Neural cell (in vitro differentiated cells): ENCODE data around the gene HDAC9. TPM values are rescaled to one million over a fixed set of nuclear protein-coding genes. Genes with fewer than 3 reads are reported as not detected.

ENCODE experiments used
- H2AFZ ChIP-seq: fragments of 200-600, 300-800 bp; sonication (generic), shearing (Covaris generic); 2 replicates; pipeline ENCODE4 v1.6.0; 2014; ENCODE audit warnings: low read depth, mild to moderate bottlenecking, antibody characterized with exemption, low read length, moderate library complexity
- H3F3A ChIP-seq: fragments of 200-600 bp; shearing (Covaris generic); 2 replicates; pipeline ENCODE4 v1.6.1; 2016; ENCODE audit warnings: mild to moderate bottlenecking, moderate library complexity, mixed read lengths, antibody characterized with exemption, low read length; ENCODE audit not compliant: insufficient read depth, poor library complexity, severe bottlenecking
- H3K27ac ChIP-seq: fragments of 200-600, 300-800 bp; sonication (generic), shearing (Covaris generic); 2 replicates; pipeline ENCODE4 v1.5.1; 2014; ENCODE audit warnings: mild to moderate bottlenecking, low read length, moderate library complexity
- H3K27me3 ChIP-seq: fragments of 300-800, 200-600 bp; sonication (generic), shearing (Covaris generic); 2 replicates; pipeline ENCODE4 v1.6.0; 2014; ENCODE audit warnings: mild to moderate bottlenecking, low read depth, low read length, moderate library complexity; ENCODE audit not compliant: insufficient read depth
- H3K36me3 ChIP-seq: fragments of 300-800, 200-600 bp; sonication (generic), shearing (Covaris generic); 2 replicates; pipeline ENCODE4 v1.5.1; 2014; ENCODE audit warnings: mild to moderate bottlenecking, antibody characterized with exemption, low read length, moderate library complexity; ENCODE audit not compliant: insufficient read depth
- H3K4me2 ChIP-seq: fragments of 300-800, 200-600 bp; sonication (generic), shearing (Covaris generic); 2 replicates; pipeline ENCODE4 v1.6.0; 2014; ENCODE audit warnings: mild to moderate bottlenecking, low read length
- H3K4me3 ChIP-seq: fragments of 300-800, 200-600 bp; sonication (generic), shearing (Covaris generic); 2 replicates; pipeline ENCODE4 v1.5.1; 2014; ENCODE audit warnings: mild to moderate bottlenecking, low read length, moderate library complexity
- H3K79me2 ChIP-seq: fragments of 200-600 bp; shearing (Covaris generic); replicated peaks from 2 replicates; pipeline ENCODE4 v1.6.0; 2014; ENCODE audit warnings: mild to moderate bottlenecking, low read length, moderate library complexity; ENCODE audit not compliant: insufficient read depth
- H3K9ac ChIP-seq: fragments of 300-800, 200-600 bp; sonication (generic), shearing (Covaris generic); 2 replicates; pipeline ENCODE4 v1.6.1; 2016; ENCODE audit warnings: mild to moderate bottlenecking, low read length, mixed read lengths
- H3K9me2 ChIP-seq: fragments of 200-600 bp; shearing (Covaris generic); 2 replicates; pipeline ENCODE4 v1.6.1; 2016; ENCODE audit warnings: mild to moderate bottlenecking, low read length, mixed read lengths; ENCODE audit not compliant: insufficient read depth
- H3K9me3 ChIP-seq: fragments of 200-600, 300-800 bp; sonication (generic), shearing (Covaris generic); 2 replicates; pipeline ENCODE4 v1.6.1; 2016; ENCODE audit warnings: mild to moderate bottlenecking, mixed run types, low read length, moderate library complexity, mixed read lengths
- H4K20me1 ChIP-seq: fragments of 200-600 bp; shearing (Covaris generic); 2 replicates; pipeline ENCODE4 v1.6.1; 2016; ENCODE audit warnings: mild to moderate bottlenecking, mixed run types; ENCODE audit not compliant: insufficient read depth
- EP300 ChIP-seq: fragments of 450-650 bp; conservative IDR thresholded peaks from 2 replicates; pipeline ENCODE4 v1.6.1; 2014; ENCODE audit warnings: antibody characterized with exemption, mild to moderate bottlenecking, moderate library complexity; ENCODE audit not compliant: poor library complexity, severe bottlenecking
- EZH2 ChIP-seq: fragments of 200-600, 300-800 bp; shearing (Covaris generic), sonication (generic); IDR thresholded peaks from 2 replicates; pipeline ENCODE4 v1.6.1; 2014; ENCODE audit warnings: antibody characterized with exemption, low read length, borderline replicate concordance, mild to moderate bottlenecking; ENCODE audit not compliant: insufficient read depth, poor library complexity, severe bottlenecking
- MXI1 ChIP-seq: fragments of 450-650 bp; conservative IDR thresholded peaks from 2 replicates; pipeline ENCODE4 v1.6.1; 2014; ENCODE audit warnings: antibody characterized with exemption, mild to moderate bottlenecking; ENCODE audit not compliant: poor library complexity, severe bottlenecking
- POLR2AphosphoS5 ChIP-seq: IDR thresholded peaks from 2 replicates; pipeline ENCODE4 v1.6.1; 2012
- RAD21 ChIP-seq: fragments of 450-650 bp; conservative IDR thresholded peaks from 2 replicates; pipeline ENCODE4 v1.6.1; 2014; ENCODE audit warnings: antibody characterized with exemption, mild to moderate bottlenecking, moderate library complexity
- SMC3 ChIP-seq: fragments of 450-650 bp; conservative IDR thresholded peaks from 2 replicates; pipeline ENCODE4 v1.6.1; 2014; ENCODE audit warnings: antibody characterized with exemption, mild to moderate bottlenecking, moderate library complexity; ENCODE audit not compliant: poor library complexity
- TAF1 ChIP-seq: IDR thresholded peaks from 2 replicates; pipeline ENCODE4 v1.6.1; 2012; ENCODE audit warnings: low read depth
- polyA plus RNA-seq: library from polyadenylated mRNA; depleted of rRNA; stranded (reverse); fragments of >200 nt; gene quantifications from 2 replicates; pipeline ENCODE4 v1.2.3, GENCODE V29; 2014
- TF ChIP-seq, protein P1 (sequence below): IDR thresholded peaks from 2 replicates; pipeline ENCODE4 v1.6.1; 2012; ENCODE audit warnings: borderline replicate concordance
- TF ChIP-seq, protein P2 (sequence below): fragments of 450-650 bp; IDR thresholded peaks from 2 replicates; pipeline ENCODE4 v1.5.1; 2014; ENCODE audit warnings: antibody characterized with exemption, mild to moderate bottlenecking, moderate library complexity; ENCODE audit not compliant: poor library complexity, severe bottlenecking

HDAC9 gene
- polyA plus RNA-seq, 1 donor from 2014 or later = 15.9 TPM

DNA sequence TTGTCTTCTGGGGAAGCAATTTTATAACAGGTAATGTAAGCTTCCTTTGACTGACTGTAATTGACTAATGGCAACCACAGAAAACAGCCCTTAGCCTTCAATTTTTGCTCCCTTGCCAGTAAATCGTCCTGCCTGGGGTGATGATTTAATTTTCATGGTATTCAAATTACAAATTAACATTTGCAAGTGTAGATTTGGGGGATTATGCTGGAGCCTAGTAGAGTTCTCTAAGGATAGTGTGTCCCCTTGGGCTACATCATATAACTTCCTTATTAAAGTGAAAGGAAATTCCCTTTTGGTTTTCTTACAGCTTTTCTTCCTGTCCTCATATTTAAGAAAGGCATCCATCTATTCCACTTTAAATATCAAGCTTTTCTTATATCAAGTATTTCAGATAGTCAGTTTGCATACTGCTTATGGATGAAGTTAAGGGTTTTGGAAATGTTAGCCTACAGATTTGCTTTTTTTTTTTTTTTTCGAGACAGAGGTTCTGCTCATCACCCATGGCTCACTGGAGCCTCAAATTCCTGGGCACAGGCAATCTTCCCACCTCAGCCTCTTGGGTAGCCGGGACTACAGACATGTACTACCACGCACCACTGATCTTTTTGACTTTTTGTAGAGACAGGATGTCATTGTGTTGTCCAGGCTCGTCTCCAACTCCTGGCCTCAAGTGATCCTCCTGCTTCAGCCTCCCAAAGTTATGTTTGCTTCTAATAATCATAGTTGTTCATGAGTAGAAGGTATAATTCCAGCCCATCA, 35.9 kb upstream of the HDAC9 start:
- Histone ChIP-seq H3K4me3 (no peak overlapping the region), H3K36me3 (no peaks in the 10 kb centered on the region), H4K20me1 (no peaks in the 10 kb centered on the region), H3K9me3 (no peaks in the 10 kb centered on the region), H3K4me2 (no peak overlapping the region), H3F3A (no peaks in the 10 kb centered on the region), H3K9ac (no peak overlapping the region), H3K9me2 (no peaks in the 10 kb centered on the region), H3K27ac (no peak overlapping the region), H3K79me2 (no peaks in the 10 kb centered on the region), H2AFZ (no peak overlapping the region), H3K27me3 (no peaks in the 10 kb centered on the region)
- TF ChIP-seq, protein P1, sequence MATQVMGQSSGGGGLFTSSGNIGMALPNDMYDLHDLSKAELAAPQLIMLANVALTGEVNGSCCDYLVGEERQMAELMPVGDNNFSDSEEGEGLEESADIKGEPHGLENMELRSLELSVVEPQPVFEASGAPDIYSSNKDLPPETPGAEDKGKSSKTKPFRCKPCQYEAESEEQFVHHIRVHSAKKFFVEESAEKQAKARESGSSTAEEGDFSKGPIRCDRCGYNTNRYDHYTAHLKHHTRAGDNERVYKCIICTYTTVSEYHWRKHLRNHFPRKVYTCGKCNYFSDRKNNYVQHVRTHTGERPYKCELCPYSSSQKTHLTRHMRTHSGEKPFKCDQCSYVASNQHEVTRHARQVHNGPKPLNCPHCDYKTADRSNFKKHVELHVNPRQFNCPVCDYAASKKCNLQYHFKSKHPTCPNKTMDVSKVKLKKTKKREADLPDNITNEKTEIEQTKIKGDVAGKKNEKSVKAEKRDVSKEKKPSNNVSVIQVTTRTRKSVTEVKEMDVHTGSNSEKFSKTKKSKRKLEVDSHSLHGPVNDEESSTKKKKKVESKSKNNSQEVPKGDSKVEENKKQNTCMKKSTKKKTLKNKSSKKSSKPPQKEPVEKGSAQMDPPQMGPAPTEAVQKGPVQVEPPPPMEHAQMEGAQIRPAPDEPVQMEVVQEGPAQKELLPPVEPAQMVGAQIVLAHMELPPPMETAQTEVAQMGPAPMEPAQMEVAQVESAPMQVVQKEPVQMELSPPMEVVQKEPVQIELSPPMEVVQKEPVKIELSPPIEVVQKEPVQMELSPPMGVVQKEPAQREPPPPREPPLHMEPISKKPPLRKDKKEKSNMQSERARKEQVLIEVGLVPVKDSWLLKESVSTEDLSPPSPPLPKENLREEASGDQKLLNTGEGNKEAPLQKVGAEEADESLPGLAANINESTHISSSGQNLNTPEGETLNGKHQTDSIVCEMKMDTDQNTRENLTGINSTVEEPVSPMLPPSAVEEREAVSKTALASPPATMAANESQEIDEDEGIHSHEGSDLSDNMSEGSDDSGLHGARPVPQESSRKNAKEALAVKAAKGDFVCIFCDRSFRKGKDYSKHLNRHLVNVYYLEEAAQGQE = no peak
- TF ChIP-seq TAF1 (no peak), MXI1 (no peak), EP300 (no peak), SMC3 (no peak), RAD21 (no peak), POLR2AphosphoS5 (no peak), EZH2 (no peak)
- TF ChIP-seq, protein P2, sequence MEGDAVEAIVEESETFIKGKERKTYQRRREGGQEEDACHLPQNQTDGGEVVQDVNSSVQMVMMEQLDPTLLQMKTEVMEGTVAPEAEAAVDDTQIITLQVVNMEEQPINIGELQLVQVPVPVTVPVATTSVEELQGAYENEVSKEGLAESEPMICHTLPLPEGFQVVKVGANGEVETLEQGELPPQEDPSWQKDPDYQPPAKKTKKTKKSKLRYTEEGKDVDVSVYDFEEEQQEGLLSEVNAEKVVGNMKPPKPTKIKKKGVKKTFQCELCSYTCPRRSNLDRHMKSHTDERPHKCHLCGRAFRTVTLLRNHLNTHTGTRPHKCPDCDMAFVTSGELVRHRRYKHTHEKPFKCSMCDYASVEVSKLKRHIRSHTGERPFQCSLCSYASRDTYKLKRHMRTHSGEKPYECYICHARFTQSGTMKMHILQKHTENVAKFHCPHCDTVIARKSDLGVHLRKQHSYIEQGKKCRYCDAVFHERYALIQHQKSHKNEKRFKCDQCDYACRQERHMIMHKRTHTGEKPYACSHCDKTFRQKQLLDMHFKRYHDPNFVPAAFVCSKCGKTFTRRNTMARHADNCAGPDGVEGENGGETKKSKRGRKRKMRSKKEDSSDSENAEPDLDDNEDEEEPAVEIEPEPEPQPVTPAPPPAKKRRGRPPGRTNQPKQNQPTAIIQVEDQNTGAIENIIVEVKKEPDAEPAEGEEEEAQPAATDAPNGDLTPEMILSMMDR = no peak

DNA sequence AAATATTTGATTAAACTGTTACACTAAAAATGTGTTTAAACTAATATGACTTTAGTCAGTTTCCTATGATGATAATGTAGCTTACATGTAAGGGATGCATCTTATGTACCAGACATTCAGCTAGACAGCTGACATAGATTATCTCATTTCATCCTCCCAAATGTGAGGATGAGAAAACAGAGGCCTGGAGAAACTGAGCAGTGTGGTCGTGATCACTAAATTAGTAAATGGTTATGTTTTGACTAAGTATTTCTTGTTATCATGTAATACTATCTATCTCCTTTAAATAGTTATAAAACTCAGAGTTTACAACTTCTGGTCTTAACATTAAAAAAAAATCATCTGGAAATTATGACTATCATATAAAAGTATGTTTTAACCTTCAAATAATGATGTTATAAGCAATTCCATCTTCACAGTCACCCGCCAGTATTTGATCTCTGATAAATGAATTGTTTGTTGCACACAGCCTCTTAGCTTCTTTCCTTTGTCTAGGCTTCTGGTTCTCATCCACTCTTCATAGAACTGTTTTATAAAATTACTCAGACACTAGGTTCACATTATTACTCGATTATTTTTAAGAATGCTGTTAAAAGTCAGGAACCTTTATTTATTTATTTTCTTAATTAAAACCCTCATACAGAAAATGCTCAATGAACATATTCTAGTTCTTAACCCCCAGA, 33.6 kb upstream of the HDAC9 start:
- no peak overlapping the region for H3K9ac ChIP-seq
- no peaks in the 10 kb centered on the region for H4K20me1 ChIP-seq
- H3K79me2 ChIP-seq = no peaks in the 10 kb centered on the region
- H3K27me3 ChIP-seq = no peaks in the 10 kb centered on the region
- H3K27ac ChIP-seq = no peak overlapping the region
- H3K9me3 ChIP-seq = no peaks in the 10 kb centered on the region
- no peaks in the 10 kb centered on the region for H3F3A ChIP-seq
- no peak for TF ChIP-seq SMC3
- no peak for TF ChIP-seq TAF1
- TF ChIP-seq EZH2 = no peak
- TF ChIP-seq, protein P1 = no peak
- TF ChIP-seq EP300 = no peak
- TF ChIP-seq POLR2AphosphoS5 = no peak
- TF ChIP-seq, protein P2 = no peak
- no peak for TF ChIP-seq MXI1
- no peak overlapping the region for H3K4me3 ChIP-seq
- H3K9me2 ChIP-seq = no peaks in the 10 kb centered on the region
- no peak overlapping the region for H2AFZ ChIP-seq
- no peak overlapping the region for H3K4me2 ChIP-seq
- no peaks in the 10 kb centered on the region for H3K36me3 ChIP-seq
